ENCODE data around the gene ASIC2. TPM values are rescaled to one million over a fixed set of nuclear protein-coding genes. Genes with fewer than 3 reads are reported as not detected.

ASIC2 gene
- total RNA-seq, 1 experiment from 2014 or later: 0.74 TPM

- H3K14ac ChIP-seq (ENCODE audit: insufficient read depth, low read length): no peak overlapping the region
- no peak overlapping the region for H3K23ac ChIP-seq (ENCODE audit: insufficient read length, low read depth, low read length)
- no peak overlapping the region for H4K5ac ChIP-seq (ENCODE audit: insufficient read length, low read depth, low read length)
- H2BK20ac ChIP-seq (ENCODE audit: low read depth, low read length, poor library complexity, severe bottlenecking): no peak overlapping the region
- H2AK5ac ChIP-seq (ENCODE audit: insufficient read length, low read length): no peak overlapping the region
- H3K27me3 ChIP-seq (ENCODE audit: insufficient read depth, low read length): no peaks in the 10 kb centered on the region; the same call in 1 of the 2 replicates
- H3K79me2 ChIP-seq (ENCODE audit: insufficient read depth, low read length): no peaks in the 10 kb centered on the region
- Mint-ChIP-seq H3K9me3 (no peaks in the 10 kb centered on the region; a peak in 1 of 5 replicates), H3K27me3 (ENCODE audit: low read depth) (peaks cover 17% of the 10 kb centered on the region), H3K36me3 (ENCODE audit: insufficient read depth in 1 of 3, low read depth in 3 of 3) (no peaks in the 10 kb centered on the region), H3K4me3 (no peak overlapping the region), H3K27ac (peak overlapping the region in 1 of 3 experiments; percentile 68; a peak in 1 of 7 replicates), H3K4me1 (peaks cover 6 to 11% of the 10 kb centered on the region in 2 experiments)
- DNase-seq: no peak
- H2AFZ ChIP-seq (ENCODE audit: low read length): no peak overlapping the region
- no peak overlapping the region for H3K4ac ChIP-seq (ENCODE audit: low read depth, low read length)
- H4K8ac ChIP-seq (replicated peaks; ENCODE audit: insufficient read length, low read depth, low read length): no peak overlapping the region
- H3K23me2 ChIP-seq (ENCODE audit: insufficient read length, low read depth, low read length, poor library complexity, severe bottlenecking): no peaks in the 10 kb centered on the region
- no peak overlapping the region for H3T11ph ChIP-seq (ENCODE audit: low read length)
- no peak overlapping the region for H3K4me2 ChIP-seq (ENCODE audit: insufficient read depth, insufficient read length, low read length)
- H3K9ac ChIP-seq (ENCODE audit: extremely low read depth, insufficient read length, low read length): no peak overlapping the region
- H4K20me1 ChIP-seq (ENCODE audit: control insufficient read depth, insufficient read depth, insufficient read length): no peaks in the 10 kb centered on the region
- no peak overlapping the region for H2BK15ac ChIP-seq (ENCODE audit: low read depth, low read length)
- H3K9me3 ChIP-seq (ENCODE audit: control insufficient read depth, low read depth, low read length): no peaks in the 10 kb centered on the region
- WGBS (ENCODE audit: extremely low coverage, insufficient read length, low lambda C conversion rate): no CpG with 5 or more reads among the region's 5 CpGs
- H3K79me1 ChIP-seq (ENCODE audit: insufficient read depth, low read depth, low read length, poor library complexity, severe bottlenecking): no peaks in the 10 kb centered on the region
- H3K56ac ChIP-seq (ENCODE audit: insufficient read length, low read depth, low read length): no peak overlapping the region
- H3K18ac ChIP-seq (ENCODE audit: insufficient read length, low read depth, low read length): no peak overlapping the region
- no peaks in the 10 kb centered on the region for H3K4me1 ChIP-seq (ENCODE audit: insufficient read depth, low read length)
- no peak overlapping the region for H2BK5ac ChIP-seq (ENCODE audit: insufficient read length, low read length)
- H2BK12ac ChIP-seq (ENCODE audit: insufficient read length, low read depth, low read length): no peak overlapping the region
- no peak overlapping the region for H2BK120ac ChIP-seq (ENCODE audit: low read depth, low read length, poor library complexity, severe bottlenecking)
- no peak overlapping the region for H3K27ac ChIP-seq (ENCODE audit: insufficient read length, low read depth, low read length)
- TF ChIP-seq, protein P1, sequence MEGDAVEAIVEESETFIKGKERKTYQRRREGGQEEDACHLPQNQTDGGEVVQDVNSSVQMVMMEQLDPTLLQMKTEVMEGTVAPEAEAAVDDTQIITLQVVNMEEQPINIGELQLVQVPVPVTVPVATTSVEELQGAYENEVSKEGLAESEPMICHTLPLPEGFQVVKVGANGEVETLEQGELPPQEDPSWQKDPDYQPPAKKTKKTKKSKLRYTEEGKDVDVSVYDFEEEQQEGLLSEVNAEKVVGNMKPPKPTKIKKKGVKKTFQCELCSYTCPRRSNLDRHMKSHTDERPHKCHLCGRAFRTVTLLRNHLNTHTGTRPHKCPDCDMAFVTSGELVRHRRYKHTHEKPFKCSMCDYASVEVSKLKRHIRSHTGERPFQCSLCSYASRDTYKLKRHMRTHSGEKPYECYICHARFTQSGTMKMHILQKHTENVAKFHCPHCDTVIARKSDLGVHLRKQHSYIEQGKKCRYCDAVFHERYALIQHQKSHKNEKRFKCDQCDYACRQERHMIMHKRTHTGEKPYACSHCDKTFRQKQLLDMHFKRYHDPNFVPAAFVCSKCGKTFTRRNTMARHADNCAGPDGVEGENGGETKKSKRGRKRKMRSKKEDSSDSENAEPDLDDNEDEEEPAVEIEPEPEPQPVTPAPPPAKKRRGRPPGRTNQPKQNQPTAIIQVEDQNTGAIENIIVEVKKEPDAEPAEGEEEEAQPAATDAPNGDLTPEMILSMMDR (conservative IDR thresholded peaks at IDR 0.05): no peak
- no peak overlapping the region for H4K91ac ChIP-seq (ENCODE audit: insufficient read length, low read depth, low read length)
Observed at GRCh38 chr17:33228548-33228947, 64.5 kb downstream of the ASIC2 start.

All from H9 (cell line).